Upper lobe of right lung (tissue), 1 donor: ENCODE results near the gene CDR2. TPM values are rescaled to one million over a fixed set of nuclear protein-coding genes. Genes with fewer than 3 reads are reported as not detected.
A peak's percentile ranks its signal among the peaks of the same experiment; 100 is the strongest.

Experiments
- ATAC-seq: fragments of 200-7000 bp; cut with Tn5 transposase; one replicate; pipeline ENCODE4 v1.9.1; 2020; ENCODE audit warnings: mild to moderate bottlenecking, moderate library complexity
- DNase-seq: peaks from one replicate; pipeline ENCODE4 v3.0.0-alpha.2; 2020
- H3K27ac ChIP-seq: fragments of 200-600 bp; one replicate; pipeline ENCODE4 v1.8.0; 2022
- H3K27me3 ChIP-seq: fragments of 200-600 bp; one replicate; pipeline ENCODE4 v1.8.0; 2022; ENCODE audit warnings: mild to moderate bottlenecking
- H3K36me3 ChIP-seq: fragments of 200-600 bp; one replicate; pipeline ENCODE4 v1.8.0; 2022
- H3K4me1 ChIP-seq: fragments of 200-600 bp; one replicate; pipeline ENCODE4 v1.8.0; 2022
- H3K4me3 ChIP-seq: fragments of 200-600 bp; one replicate; pipeline ENCODE4 v1.8.0; 2022; ENCODE audit warnings: mild to moderate bottlenecking
- H3K9me3 ChIP-seq: fragments of 200-600 bp; one replicate; pipeline ENCODE4 v1.8.0; 2022
- intact Hi-C: fragments of 100-400 bp; cut with DNase I; formaldehyde crosslinking; loops from one replicate; pipeline ENCODE4 v1.11.0; 2022
- total RNA-seq: library from RNA; stranded (reverse); fragmentation: NEBNext Ultra II Directional; extraction: Animal tissue kit (Norgen Biotek cat#: 25700); gene quantifications from one replicate; pipeline ENCODE4 v1.2.1, GENCODE V29; 2021
- TF ChIP-seq, protein P1 (sequence below): fragments of 200-600 bp; IDR thresholded peaks from one replicate; pipeline ENCODE4 v1.8.0; 2022; ENCODE audit warnings: antibody characterized with exemption
- donor health status: DM: no; HTN: yes; CAD: no; lungs with severe emphysema.

Gene CDR2
- total RNA-seq, 1 donor from 2014 or later, result 25.2 TPM

DNA sequence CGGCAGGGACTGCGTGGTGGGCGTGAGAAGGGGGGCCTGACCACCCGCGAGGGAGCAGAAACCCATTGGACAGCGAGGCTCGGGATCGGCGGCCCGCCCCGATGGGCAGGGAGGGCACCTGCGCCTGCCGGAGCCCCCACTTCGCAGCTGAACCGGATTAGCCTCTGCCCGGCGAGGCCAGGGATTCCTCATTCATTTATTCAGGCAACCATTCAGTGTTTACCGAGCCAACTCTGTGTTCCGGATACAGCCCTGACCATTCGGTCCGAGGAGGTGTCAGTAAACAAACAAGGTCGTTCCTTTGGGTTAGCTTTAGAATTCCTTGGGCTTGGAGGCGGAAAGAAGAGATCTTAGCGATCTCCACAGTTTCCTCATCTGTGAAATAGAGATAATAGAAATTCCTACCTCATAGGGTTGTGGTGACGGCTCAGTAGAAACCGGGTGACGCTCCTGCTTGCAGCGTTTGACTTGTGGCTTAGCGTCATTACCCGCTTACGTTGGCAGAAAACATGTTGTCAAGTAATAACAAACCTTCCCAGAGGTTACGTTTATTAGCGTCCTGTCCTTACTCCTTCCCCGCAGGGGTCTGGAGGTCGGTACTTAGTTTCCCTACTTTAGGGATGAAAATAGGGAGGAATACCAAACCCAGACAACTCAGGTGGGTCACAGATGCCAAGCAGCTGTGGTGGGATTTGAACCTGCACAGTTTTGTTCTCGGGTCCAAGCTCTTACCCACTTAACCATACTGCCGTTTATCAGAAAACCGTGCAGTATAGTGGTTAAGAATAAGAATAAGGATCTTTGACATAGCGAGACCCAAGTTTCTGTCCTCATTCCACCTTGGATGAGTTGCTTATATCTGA is 76.3 kb downstream of the CDR2 start:
- TF ChIP-seq, protein P1, sequence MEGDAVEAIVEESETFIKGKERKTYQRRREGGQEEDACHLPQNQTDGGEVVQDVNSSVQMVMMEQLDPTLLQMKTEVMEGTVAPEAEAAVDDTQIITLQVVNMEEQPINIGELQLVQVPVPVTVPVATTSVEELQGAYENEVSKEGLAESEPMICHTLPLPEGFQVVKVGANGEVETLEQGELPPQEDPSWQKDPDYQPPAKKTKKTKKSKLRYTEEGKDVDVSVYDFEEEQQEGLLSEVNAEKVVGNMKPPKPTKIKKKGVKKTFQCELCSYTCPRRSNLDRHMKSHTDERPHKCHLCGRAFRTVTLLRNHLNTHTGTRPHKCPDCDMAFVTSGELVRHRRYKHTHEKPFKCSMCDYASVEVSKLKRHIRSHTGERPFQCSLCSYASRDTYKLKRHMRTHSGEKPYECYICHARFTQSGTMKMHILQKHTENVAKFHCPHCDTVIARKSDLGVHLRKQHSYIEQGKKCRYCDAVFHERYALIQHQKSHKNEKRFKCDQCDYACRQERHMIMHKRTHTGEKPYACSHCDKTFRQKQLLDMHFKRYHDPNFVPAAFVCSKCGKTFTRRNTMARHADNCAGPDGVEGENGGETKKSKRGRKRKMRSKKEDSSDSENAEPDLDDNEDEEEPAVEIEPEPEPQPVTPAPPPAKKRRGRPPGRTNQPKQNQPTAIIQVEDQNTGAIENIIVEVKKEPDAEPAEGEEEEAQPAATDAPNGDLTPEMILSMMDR, result no peak
- ATAC-seq, result peak; percentile 44
- Histone ChIP-seq H3K9me3 (no peaks in the 10 kb centered on the region), H3K4me1 (peaks cover 8% of the 10 kb centered on the region), H3K4me3 (peak overlapping the region; percentile 96), H3K27me3 (no peaks in the 10 kb centered on the region), H3K36me3 (peaks cover 13% of the 10 kb centered on the region), H3K27ac (peak overlapping the region; percentile 89)
- intact Hi-C loops, result loop anchor here (5.0 kb wide), 1 partner anchor 101 kb away; no protein-coding TSS in a partner anchor
- no peak for DNase-seq

DNA sequence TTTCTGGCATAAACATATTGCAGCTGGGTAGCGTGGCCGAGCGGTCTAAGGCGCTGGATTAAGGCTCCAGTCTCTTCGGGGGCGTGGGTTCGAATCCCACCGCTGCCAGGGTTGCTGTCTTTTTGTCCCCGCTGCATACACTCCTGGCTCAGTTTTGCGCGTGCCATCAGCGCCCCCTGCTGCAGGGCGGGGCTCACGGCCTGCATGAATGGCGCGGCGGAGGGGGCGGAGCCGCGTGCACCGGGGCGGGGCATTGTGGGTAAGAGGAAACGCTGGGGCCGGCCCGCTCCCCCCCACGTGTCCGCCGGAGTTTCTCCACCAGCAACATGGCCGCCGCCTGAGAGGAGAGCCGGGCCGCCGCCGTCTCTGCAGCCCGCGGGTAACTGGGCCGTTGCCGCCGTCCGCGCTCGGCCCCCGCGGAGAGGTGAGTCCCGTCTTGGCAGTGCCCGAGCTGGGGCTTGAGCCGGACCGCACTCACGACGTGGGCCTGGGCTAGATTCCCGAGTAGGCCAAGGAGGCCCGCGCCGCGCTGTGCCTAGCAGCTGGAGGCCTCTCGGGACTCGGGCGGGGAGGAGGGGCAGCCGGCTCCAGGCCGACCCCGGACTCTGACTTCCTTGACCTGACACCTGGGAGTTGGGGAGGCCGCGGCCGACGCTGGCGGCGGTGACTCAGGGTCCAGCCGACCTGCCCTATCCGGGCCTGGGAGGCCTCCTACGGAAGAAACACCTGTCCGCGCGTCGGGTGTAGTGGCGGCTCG is 77.1 kb downstream of the CDR2 start, which contains the start of gene POLR3E:
Gene POLR3E (plus strand): TSS at position 296 of the 757 bp plus-strand sequence. CDS start 5,560 bp downstream, outside the sequence.
- peaks cover 8% of the 10 kb centered on the region for H3K4me1 ChIP-seq
- H3K9me3 ChIP-seq, result no peaks in the 10 kb centered on the region
- peak; percentile 100 for DNase-seq
- TF ChIP-seq, protein P1, result peak; percentile 90
- H3K27me3 ChIP-seq, result no peaks in the 10 kb centered on the region
- peak within 1 kb of the TSS; percentile 96 for H3K4me3 ChIP-seq
- intact Hi-C loops, result loop anchor here (5.0 kb wide), 1 partner anchor 100 kb away; no protein-coding TSS in a partner anchor
- peak within 1 kb of the TSS; percentile 89 for H3K27ac ChIP-seq
- H3K36me3 ChIP-seq, result peaks cover 5% of the 10 kb centered on the region
- peak; percentile 99 for ATAC-seq

DNA sequence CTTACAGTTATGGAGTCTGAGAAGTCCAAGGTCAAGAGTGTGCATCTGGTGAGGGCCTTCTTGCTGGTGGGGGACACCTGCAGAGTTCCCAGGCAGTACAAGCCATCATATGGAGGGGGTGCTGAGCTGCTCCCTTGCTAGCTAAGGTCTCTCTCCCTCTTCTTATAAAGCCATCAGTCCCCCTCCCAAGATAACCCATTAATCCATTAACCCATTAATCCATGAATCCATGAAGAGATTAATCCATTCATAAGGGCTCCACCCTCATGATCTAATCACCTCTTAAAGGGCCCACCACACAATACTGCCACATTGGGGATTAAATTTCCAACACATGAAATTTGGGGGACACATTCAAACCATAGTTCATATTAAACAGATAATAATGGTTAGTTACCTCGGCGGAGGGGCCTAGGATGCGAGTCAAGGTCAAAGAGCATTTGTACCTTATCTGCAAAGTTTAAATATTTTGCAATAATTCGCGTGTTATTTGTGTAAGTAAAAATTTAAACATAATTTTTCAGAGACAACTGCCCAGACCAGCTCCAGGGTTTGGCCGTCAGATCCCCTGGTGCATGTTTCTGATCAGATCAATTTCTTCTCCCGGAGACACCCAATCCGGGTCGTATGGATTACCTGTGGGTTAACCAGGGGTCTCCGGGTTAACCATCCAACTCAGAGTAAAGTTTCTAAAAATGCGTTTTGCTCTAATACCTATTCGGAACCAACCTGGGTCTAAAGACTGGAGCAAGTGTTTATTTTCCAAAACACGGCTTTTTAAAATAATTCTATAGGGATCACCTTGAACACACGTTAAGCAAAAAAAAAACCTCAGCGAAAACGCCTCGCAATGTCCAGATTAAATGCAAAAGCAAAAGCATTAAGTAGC is 78.0 kb downstream of the CDR2 start:
- H3K27ac ChIP-seq, result no peak overlapping the region
- H3K27me3 ChIP-seq, result no peaks in the 10 kb centered on the region
- peaks cover 8% of the 10 kb centered on the region for H3K4me1 ChIP-seq
- no peaks in the 10 kb centered on the region for H3K9me3 ChIP-seq
- no peaks in the 10 kb centered on the region for H3K36me3 ChIP-seq
- peak overlapping the region; percentile 96 for H3K4me3 ChIP-seq
- DNase-seq, result no peak
- TF ChIP-seq, protein P1, result no peak
- ATAC-seq, result no peak
- intact Hi-C loops, result loop anchor here (5.0 kb wide), 1 partner anchor 99 kb away; no protein-coding TSS in a partner anchor

Other genes with a start within 250 kb of the CDR2 start
- gene SDR42E2, start 212.1 kb downstream of the CDR2 start, total RNA-seq, result 0.14 TPM
- 34.9 TPM for gene EEF2K, start 168.3 kb downstream of the CDR2 start, total RNA-seq
- 43.3 TPM for gene POLR3E, start 77.2 kb downstream of the CDR2 start, total RNA-seq
- 226 TPM for gene NPIPB5, start 136.3 kb upstream of the CDR2 start, total RNA-seq